T-cell (primary cell): Measurements from ENCODE around the gene SFXN4. TPM values are rescaled to one million over a fixed set of nuclear protein-coding genes. Genes with fewer than 3 reads are reported as not detected.
"Not testable (repeated sequence)": the region's sequence is repeated elsewhere in the genome, so short reads cannot be mapped to it uniquely, and the experiment has no call there.

Source experiments
- ATAC-seq, 4 experiments: fragments of 200-7000 bp in 3 of 4; fragments of 150-1000 bp in 1 of 4; cut with Tn5 transposase; replicated peaks in 1 of 4; 1 replicate in 3 of 4; 2 replicates in 1 of 4; pipeline ENCODE4 v1.10.0; 2021; ENCODE audit warnings: moderate library complexity in 3 of 4, mild to moderate bottlenecking in 2 of 4, moderate number of reproducible peaks in 1 of 4
- CTCF ChIA-PET, 2 donors: fragments of 300-600 bp; sonication (Branson Sonifier 250); formaldehyde crosslinking; loops; one replicate each; lab custom pipeline; 2022; ENCODE audit warnings: antibody characterized with exemption in 2 of 2; lab: Charles Lee
- POLR2A ChIA-PET, 2 donors: fragments of 300-600 bp; sonication (Branson Sonifier 250); formaldehyde crosslinking; loops; one replicate each; lab custom pipeline; 2022; ENCODE audit warnings: antibody characterized with exemption in 2 of 2; lab: Charles Lee
- DNase-seq, 35 experiments: peaks; one replicate each; pipeline versions ENCODE4 v3.0.0 to v3.0.0-alpha.2; 2013 to 2023
- H3K27ac ChIP-seq: one replicate; pipeline ENCODE4 v1.5.1; 2013; ENCODE audit warnings: low read length
- H3K27me3 ChIP-seq, 2 experiments: replicated peaks in 1 of 2; 1 replicate in 1 of 2; 2 replicates in 1 of 2; pipeline versions ENCODE4 v1.6.1 to v1.7.0; 2013; ENCODE audit warnings: low read length in 1 of 2, mixed read lengths in 1 of 2; ENCODE audit not compliant: control insufficient read depth in 2 of 2, insufficient read depth in 2 of 2; ENCODE audit errors: extremely low read depth in 1 of 2
- H3K36me3 ChIP-seq, 2 donors: 1 replicate in 1 of 2; 2 replicates in 1 of 2; pipeline versions ENCODE4 v1.6.1 to v1.7.0; 2013; ENCODE audit warnings: low read length in 1 of 2; ENCODE audit not compliant: control insufficient read depth in 2 of 2, insufficient read depth in 1 of 2; ENCODE audit errors: extremely low read depth in 1 of 2
- H3K4me1 ChIP-seq, 2 experiments: 1 replicate in 1 of 2; 2 replicates in 1 of 2; pipeline versions ENCODE4 v1.6.1 to v1.7.0; 2013; ENCODE audit warnings: low read length in 2 of 2, mixed read lengths in 1 of 2; ENCODE audit not compliant: insufficient read depth in 2 of 2, control insufficient read depth in 1 of 2; ENCODE audit errors: extremely low read depth in 1 of 2
- H3K4me3 ChIP-seq, 2 donors: 1 replicate in 1 of 2; 2 replicates in 1 of 2; pipeline versions ENCODE4 v1.5.1 to v1.7.0; 2013; ENCODE audit warnings: mild to moderate bottlenecking in 2 of 2, low read length in 1 of 2, moderate library complexity in 1 of 2; ENCODE audit not compliant: control insufficient read depth in 1 of 2; ENCODE audit errors: extremely low read depth in 1 of 2
- H3K9me3 ChIP-seq: 2 replicates; pipeline ENCODE4 v1.7.0; 2013
- H3K27ac Mint-ChIP-seq, 2 donors: one replicate each; pipeline ENCODE4 v1.8.0; 2020 to 2021; ENCODE audit warnings: mild to moderate bottlenecking in 2 of 2, mixed read lengths in 2 of 2
- H3K27me3 Mint-ChIP-seq, 2 donors: one replicate each; pipeline ENCODE4 v1.8.0; 2021 to 2022; ENCODE audit warnings: mixed read lengths in 2 of 2
- H3K36me3 Mint-ChIP-seq: one replicate; pipeline ENCODE4 v1.8.0; 2021; ENCODE audit warnings: mixed read lengths
- H3K4me1 Mint-ChIP-seq, 3 donors: one replicate each; pipeline ENCODE4 v1.8.0; 2020 to 2022; ENCODE audit warnings: mixed read lengths in 3 of 3, mild to moderate bottlenecking in 1 of 3
- H3K4me3 Mint-ChIP-seq, 3 donors: one replicate each; pipeline ENCODE4 v1.8.0; 2020 to 2022; ENCODE audit warnings: mild to moderate bottlenecking in 3 of 3, mixed read lengths in 3 of 3, moderate library complexity in 3 of 3
- H3K9me3 Mint-ChIP-seq, 3 donors: one replicate each; pipeline ENCODE4 v1.8.0; 2020 to 2022; ENCODE audit warnings: mixed read lengths in 3 of 3
- WGBS: methylation state at CpG from one replicate; pipeline ENCODE4 v1.1.5; 2013; ENCODE audit warnings: missing lambda C conversion rate; ENCODE audit not compliant: insufficient coverage; 5-methylcytosine and 5-hydroxymethylcytosine counted together
- total RNA-seq, 35 experiments: library from RNA in 6 of 35; stranded (reverse) in 6 of 35; fragments of 120-200 nt in 1 of 35; gene quantifications; one replicate each; pipeline versions ENCODE4 v1.2.1 to v1.2.4 and lab custom pipeline; 2013 to 2026

SFXN4 gene
- total RNA-seq, 5 donors from 2014 or later (not counting 1 experiment from before 2014, with no cell fraction given), result 10.4 to 19.4 (median 13.9) TPM

DNA sequence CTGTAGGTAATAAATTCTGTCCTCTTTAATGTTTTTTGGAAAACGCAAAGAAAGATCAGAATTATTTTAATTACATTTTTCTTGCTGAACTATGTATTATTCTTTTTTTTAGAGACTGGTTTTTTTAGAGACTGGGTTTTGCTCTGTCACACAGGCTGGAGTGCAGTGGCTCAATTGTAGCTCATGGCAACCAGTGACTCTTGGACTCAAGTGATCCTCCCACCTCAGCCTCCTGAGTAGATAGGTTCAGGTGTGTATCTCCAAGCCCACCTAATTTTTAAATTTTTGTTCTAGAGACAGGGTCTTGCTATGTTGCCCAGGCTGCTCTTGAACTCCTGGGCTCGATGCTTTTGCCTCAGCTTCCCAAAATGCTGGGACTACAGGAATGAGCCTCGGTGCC, 66.9 kb downstream of the SFXN4 start:
- no peak for ATAC-seq
- peaks cover 9 to 50% (median 22%) of the 10 kb centered on the region in 3 donors for H3K4me1 Mint-ChIP-seq
- ChIA-PET CTCF (no interaction called here), POLR2A (interaction anchor here in 1 of 2 donors (1.0 kb wide), 1 partner anchor 27 kb away, joined by 3 read pairs; no protein-coding TSS in a partner anchor)
- H3K27ac Mint-ChIP-seq, result no peak overlapping the region
- H3K36me3 ChIP-seq, result no peaks in the 10 kb centered on the region
- H3K36me3 Mint-ChIP-seq, result no peaks in the 10 kb centered on the region
- no peaks in the 10 kb centered on the region for H3K9me3 Mint-ChIP-seq
- H3K4me3 ChIP-seq, result no peak overlapping the region
- 67% methylated on average over 1 of the region's 3 CpGs for WGBS
- DNase-seq, result no peak
- no peaks in the 10 kb centered on the region for H3K27me3 Mint-ChIP-seq
- no peaks in the 10 kb centered on the region for H3K9me3 ChIP-seq
- H3K27me3 ChIP-seq, result no peaks in the 10 kb centered on the region
- peaks cover 0 to 29% of the 10 kb centered on the region in 2 experiments for H3K4me1 ChIP-seq
- H3K4me3 Mint-ChIP-seq, result no peak overlapping the region
- no peak overlapping the region for H3K27ac ChIP-seq

DNA sequence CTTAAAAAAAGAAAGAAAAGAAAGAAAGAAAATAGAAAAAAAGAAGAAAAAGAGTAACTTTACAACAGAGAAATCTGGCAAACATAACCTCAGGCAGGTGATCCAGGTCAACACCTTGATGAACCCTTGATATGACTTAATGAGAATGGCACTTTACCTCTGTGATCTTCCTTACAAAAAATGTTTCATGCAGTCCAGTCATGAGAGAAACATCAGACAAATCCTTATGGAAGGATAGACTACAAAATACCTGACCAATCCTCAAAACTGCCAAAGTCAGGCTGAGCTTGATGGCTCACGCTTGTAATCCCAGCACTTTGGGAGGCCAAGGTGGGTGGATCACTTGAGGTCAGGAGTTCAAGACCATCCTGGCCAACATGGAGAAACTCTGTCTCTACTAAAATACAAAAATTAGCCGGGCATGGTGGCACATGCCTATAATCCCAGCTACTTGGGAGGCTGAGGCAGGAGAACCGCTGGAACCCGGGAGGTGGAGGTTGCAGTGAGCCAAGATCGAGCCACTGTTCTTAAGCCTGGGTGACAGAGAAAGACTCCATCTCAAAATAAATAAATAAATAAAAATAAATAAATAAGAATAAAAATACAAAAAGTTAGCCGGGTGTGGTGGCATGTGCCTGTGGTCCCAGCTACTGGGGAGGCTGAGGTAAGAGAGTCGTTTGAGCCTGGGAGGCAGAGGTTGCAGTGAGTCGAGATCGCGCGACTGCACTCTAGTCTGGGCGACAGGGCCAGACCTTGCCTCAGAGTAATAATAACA, 68.7 kb downstream of the SFXN4 start:
- H3K27me3 Mint-ChIP-seq, CTCF ChIA-PET, H3K27ac ChIP-seq, H3K36me3 ChIP-seq, ATAC-seq, H3K9me3 Mint-ChIP-seq, H3K9me3 ChIP-seq, H3K4me3 ChIP-seq, H3K27me3 ChIP-seq, POLR2A ChIA-PET, H3K4me3 Mint-ChIP-seq, DNase-seq, H3K36me3 Mint-ChIP-seq: not testable (repeated sequence)
- 100% methylated on average over 1 of the region's 12 CpGs for WGBS
- Mint-ChIP-seq H3K4me1 (peaks cover 20 to 57% (median 28%) of the 10 kb centered on the region in 3 donors), H3K27ac (peak overlapping the region in 1 of 2 donors; percentile 85)
- peaks cover 0 to 41% of the 10 kb centered on the region in 2 experiments for H3K4me1 ChIP-seq

DNA sequence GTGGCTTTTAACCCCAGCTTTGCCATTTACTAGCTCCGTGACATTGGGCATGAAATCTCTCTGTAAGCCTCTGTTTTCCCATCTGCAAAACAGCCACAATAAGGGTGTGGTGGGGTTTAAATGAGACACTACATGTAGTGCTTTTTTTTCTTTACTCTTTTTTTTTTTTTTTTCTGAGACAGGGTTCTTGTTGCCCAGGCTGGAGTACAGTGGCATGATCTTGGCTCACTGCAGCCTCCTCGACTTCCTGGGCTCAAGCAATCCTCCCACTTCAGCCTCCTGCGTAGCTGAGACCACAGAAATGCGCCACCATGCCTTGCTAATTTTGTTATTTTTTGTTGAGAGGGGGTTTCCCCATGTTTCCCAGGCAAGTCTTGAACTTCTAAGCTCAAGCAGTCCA, 69.9 kb downstream of the SFXN4 start:
- peak in 2 of 35 experiments; percentile 36 to 44 for DNase-seq
- no peaks in the 10 kb centered on the region for H3K36me3 ChIP-seq
- Mint-ChIP-seq H3K9me3 (no peaks in the 10 kb centered on the region), H3K27me3 (no peaks in the 10 kb centered on the region), H3K4me3 (no peak overlapping the region), H3K27ac (peak overlapping the region; percentile 66 to 85), H3K36me3 (no peaks in the 10 kb centered on the region), H3K4me1 (peaks cover 28 to 56% (median 33%) of the 10 kb centered on the region in 3 donors)
- peak in 1 of 4 experiments; percentile 9 for ATAC-seq
- H3K27me3 ChIP-seq, result no peaks in the 10 kb centered on the region
- H3K4me3 ChIP-seq, result no peak overlapping the region
- peaks cover 4 to 48% of the 10 kb centered on the region in 2 experiments for H3K4me1 ChIP-seq
- CTCF ChIA-PET, result interaction anchor here (0.6 to 0.7 kb wide), 3 partner anchors 11 to 506 kb away, joined by 3 to 5 read pairs (median 3); no protein-coding TSS in a partner anchor
- WGBS, result no CpG with 5 or more reads among the region's 4 CpGs
- no peak overlapping the region for H3K27ac ChIP-seq
- POLR2A ChIA-PET, result no interaction called here
- H3K9me3 ChIP-seq, result no peaks in the 10 kb centered on the region

DNA sequence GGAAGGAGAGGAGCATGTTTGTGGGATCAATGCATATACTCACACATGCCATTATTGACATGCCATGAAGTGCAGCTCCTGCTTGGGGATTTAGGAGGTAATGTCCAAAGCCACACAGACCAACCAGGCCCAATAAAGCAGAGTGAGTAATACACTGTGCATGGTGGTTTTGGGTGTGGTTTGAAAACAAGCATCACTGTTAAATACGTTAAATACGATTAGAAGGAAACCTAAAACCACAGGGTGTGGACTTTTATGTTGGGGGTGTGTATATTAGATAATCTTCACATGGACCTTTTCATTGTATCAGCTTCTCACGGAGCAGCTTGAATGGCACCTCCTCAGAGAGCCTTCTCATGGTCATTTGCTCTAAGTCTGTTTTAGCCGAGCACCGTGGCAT, 74.5 kb downstream of the SFXN4 start:
- Mint-ChIP-seq H3K4me3 (peak overlapping the region; percentile 53 to 71 (median 57)), H3K9me3 (no peaks in the 10 kb centered on the region), H3K27ac (peak overlapping the region; percentile 97 to 100), H3K36me3 (no peaks in the 10 kb centered on the region), H3K27me3 (no peaks in the 10 kb centered on the region), H3K4me1 (peaks cover 40 to 70% (median 52%) of the 10 kb centered on the region in 3 donors)
- ATAC-seq (peak; percentile 87 to 93 (median 88)), DNase-seq (peak in 34 of 35 experiments; percentile 7 to 82 (median 42))
- peaks cover 4 to 53% of the 10 kb centered on the region in 2 experiments for H3K4me1 ChIP-seq
- ChIA-PET POLR2A (interaction anchor here (0.6 to 1.7 kb wide), 6 partner anchors 8 to 107 kb away, joined by 3 to 15 read pairs (median 5); partner anchors contain the start of gene DENND10 (in 1 of the 2)), CTCF (interaction anchor here in 1 of 2 donors (0.6 to 1.2 kb wide), 4 partner anchors 9 to 16 kb away, joined by 3 to 6 read pairs (median 4); no protein-coding TSS in a partner anchor)
- WGBS, result 0% methylated on average over 1 of the region's 5 CpGs
- H3K36me3 ChIP-seq, result no peaks in the 10 kb centered on the region
- H3K27me3 ChIP-seq, result no peaks in the 10 kb centered on the region
- H3K9me3 ChIP-seq, result no peaks in the 10 kb centered on the region
- peak overlapping the region; percentile 90 for H3K27ac ChIP-seq
- no peak overlapping the region for H3K4me3 ChIP-seq

Other genes with a start within 250 kb of the SFXN4 start
- gene NANOS1, start 136.0 kb downstream of the SFXN4 start, total RNA-seq, result under 1 TPM; 0.08 to 0.60 (median 0.38) TPM
- 100 to 1,000 TPM; 102 to 124 (median 111) TPM for gene EIF3A, start 84.9 kb downstream of the SFXN4 start, total RNA-seq
- 10 to 100 TPM; 28.5 to 52.4 (median 41.7) TPM for gene DENND10, start 61.6 kb downstream of the SFXN4 start, total RNA-seq
- 10 to 100 TPM; 15.7 to 36.2 (median 34.7) TPM for gene PRDX3, start 13.1 kb upstream of the SFXN4 start, total RNA-seq
- gene GRK5, start 41.9 kb upstream of the SFXN4 start, total RNA-seq, result 10 to 100 TPM; 21.7 to 36.8 (median 30.6) TPM